IMR-90 (cell line): ENCODE results near the gene UNC50. TPM values are rescaled to one million over a fixed set of nuclear protein-coding genes. Genes with fewer than 3 reads are reported as not detected.

ENCODE experiments used
- ATAC-seq: fragments of 200-7000 bp; cut with Tn5 transposase; 2 replicates; pipeline ENCODE4 v1.9.1; 2020; ENCODE audit warnings: low read depth, mild to moderate bottlenecking, moderate library complexity
- BruUV-seq: library from RNA; stranded (reverse); fragments of 400-500 nt; replicated peaks from 2 replicates; lab custom pipeline; 2021; lab: Mats Ljungman, UMichigan
- CTCF ChIA-PET: fragments of 300-600 bp; formaldehyde crosslinking; extraction: SDS; loops from one replicate; lab custom pipeline; 2021; ENCODE audit warnings: antibody characterized with exemption; lab: Yijun Ruan, JAX
- POLR2A ChIA-PET: fragments of 300-600 bp; sonication (Branson Sonifier 250); formaldehyde crosslinking; loops from one replicate; lab custom pipeline; 2022; ENCODE audit warnings: antibody characterized with exemption; ENCODE audit not compliant: unreplicated experiment; lab: Charles Lee
- DNase-seq: peaks from one replicate; pipeline ENCODE4 v3.0.0; 2013
- H2AFZ ChIP-seq: replicated peaks from 2 replicates; pipeline ENCODE3; 2013; ENCODE audit warnings: low read length, mild to moderate bottlenecking; ENCODE audit not compliant: poor library complexity
- H2AK5ac ChIP-seq: 2 replicates; pipeline ENCODE4 v1.6.1; 2013; ENCODE audit warnings: low read depth, low read length, inconsistent platforms
- H2AK9ac ChIP-seq: replicated peaks from 2 replicates; pipeline ENCODE3; 2013; ENCODE audit warnings: mild to moderate bottlenecking, low read depth, low read length, moderate library complexity; ENCODE audit not compliant: poor library complexity
- H2BK120ac ChIP-seq: 2 replicates; pipeline ENCODE4 v1.6.1; 2013; ENCODE audit warnings: low read depth, low read length, inconsistent platforms
- H2BK15ac ChIP-seq: 3 replicates; pipeline ENCODE4 v1.6.1; 2013; ENCODE audit warnings: low read depth, low read length, inconsistent platforms
- H2BK20ac ChIP-seq: 2 replicates; pipeline ENCODE4 v1.6.1; 2013; ENCODE audit warnings: low read depth, mild to moderate bottlenecking, inconsistent platforms, low read length, moderate library complexity
- H2BK5ac ChIP-seq: 2 replicates; pipeline ENCODE4 v1.6.1; 2013; ENCODE audit warnings: mild to moderate bottlenecking, low read depth, low read length, inconsistent platforms; ENCODE audit not compliant: poor library complexity, severe bottlenecking
- H3K14ac ChIP-seq: replicated peaks from 2 replicates; pipeline ENCODE4 v1.6.1; 2013; ENCODE audit warnings: low read depth, low read length, inconsistent platforms
- H3K18ac ChIP-seq: 2 replicates; pipeline ENCODE4 v1.6.1; 2013; ENCODE audit warnings: low read depth, low read length, control low read depth
- H3K23ac ChIP-seq: 2 replicates; pipeline ENCODE4 v1.6.1; 2013; ENCODE audit warnings: low read depth, low read length, inconsistent platforms
- H3K27ac ChIP-seq: 2 replicates; pipeline ENCODE4 v1.5.1; 2013; ENCODE audit warnings: mild to moderate bottlenecking, control low read depth, low read length; ENCODE audit not compliant: insufficient read depth
- H3K27me3 ChIP-seq: 2 replicates; pipeline ENCODE4 v1.6.1; 2013; ENCODE audit warnings: low read length; ENCODE audit not compliant: control insufficient read depth, insufficient read depth
- H3K36me3 ChIP-seq: 2 replicates; pipeline ENCODE4 v1.6.1; 2013; ENCODE audit warnings: low read length, mixed read lengths; ENCODE audit not compliant: control insufficient read depth, insufficient read depth
- H3K4ac ChIP-seq: 2 replicates; pipeline ENCODE4 v1.6.1; 2013; ENCODE audit warnings: low read depth, low read length, inconsistent platforms
- H3K4me1 ChIP-seq: 2 replicates; pipeline ENCODE4 v1.6.1; 2013; ENCODE audit warnings: low read length, mixed read lengths; ENCODE audit not compliant: control insufficient read depth, insufficient read depth
- H3K4me2 ChIP-seq: 2 replicates; pipeline ENCODE4 v1.6.1; 2013; ENCODE audit warnings: low read depth, mild to moderate bottlenecking, control low read depth, low read length, moderate library complexity
- H3K4me3 ChIP-seq: 2 replicates; pipeline ENCODE4 v1.5.1; 2013; ENCODE audit warnings: low read depth, mild to moderate bottlenecking, control low read depth, low read length, moderate library complexity; ENCODE audit not compliant: insufficient read depth
- H3K56ac ChIP-seq: 2 replicates; pipeline ENCODE4 v1.6.1; 2013; ENCODE audit warnings: low read length, inconsistent platforms; ENCODE audit not compliant: insufficient read depth; ENCODE audit errors: extremely low read depth
- H3K79me1 ChIP-seq, 2 experiments: 2 replicates each; pipeline ENCODE4 v1.6.1; 2013; ENCODE audit warnings: low read length in 2 of 2, inconsistent platforms in 1 of 2, low read depth in 1 of 2
- H3K9ac ChIP-seq: 2 replicates; pipeline ENCODE4 v1.6.1; 2013; ENCODE audit warnings: low read depth, low read length, control low read depth
- H3K9me1 ChIP-seq: 2 replicates; pipeline ENCODE4 v1.6.1; 2013; ENCODE audit warnings: low read length, inconsistent platforms; ENCODE audit not compliant: insufficient read depth
- H3K9me3 ChIP-seq: 2 replicates; pipeline ENCODE4 v1.6.1; 2013; ENCODE audit warnings: low read length; ENCODE audit not compliant: control insufficient read depth, insufficient read depth
- H4K20me1 ChIP-seq: 2 replicates; pipeline ENCODE4 v1.6.1; 2013; ENCODE audit warnings: low read length, inconsistent platforms; ENCODE audit not compliant: insufficient read depth
- H4K5ac ChIP-seq: 2 replicates; pipeline ENCODE4 v1.6.1; 2013; ENCODE audit warnings: mild to moderate bottlenecking, low read depth, low read length, control low read depth
- H4K8ac ChIP-seq, 2 experiments: 2 replicates each; pipeline ENCODE4 v1.6.1; 2013; ENCODE audit warnings: low read depth in 2 of 2, low read length in 2 of 2, control low read depth in 1 of 2, inconsistent platforms in 1 of 2
- H4K91ac ChIP-seq: 2 replicates; pipeline ENCODE4 v1.6.1; 2013; ENCODE audit warnings: low read depth, low read length, inconsistent platforms; ENCODE audit not compliant: insufficient read depth
- CEBPB ChIP-seq: IDR thresholded peaks from 2 replicates; pipeline ENCODE4 v1.6.1; 2012; ENCODE audit warnings: low read depth, low read length, improper control_type of control experiment
- CHD1 ChIP-seq: IDR thresholded peaks from 2 replicates; pipeline ENCODE4 v1.6.1; 2012; ENCODE audit warnings: low read depth, low read length, improper control_type of control experiment
- CTCF ChIP-seq: conservative IDR thresholded peaks from 2 replicates; pipeline ENCODE4 v1.5.1; 2012; ENCODE audit warnings: mild to moderate bottlenecking, low read depth, low read length, improper control_type of control experiment
- ELK1 ChIP-seq: fragments of 150-350 bp; IDR thresholded peaks from 2 replicates; pipeline ENCODE4 v1.6.1; 2016; ENCODE audit warnings: low read depth, mild to moderate bottlenecking, low read length, moderate library complexity, borderline replicate concordance
- FOS ChIP-seq: fragments of 150-350 bp; IDR thresholded peaks from 2 replicates; pipeline ENCODE4 v1.6.1; 2016; ENCODE audit warnings: low read depth, low read length
- MAFK ChIP-seq: IDR thresholded peaks from 2 replicates; pipeline ENCODE4 v1.6.1; 2012; ENCODE audit warnings: low read depth, low read length, improper control_type of control experiment
- MAZ ChIP-seq: IDR thresholded peaks from 2 replicates; pipeline ENCODE4 v1.6.1; 2012; ENCODE audit warnings: low read depth, mild to moderate bottlenecking, low read length, improper control_type of control experiment, moderate library complexity, borderline replicate concordance
- NFE2L2 ChIP-seq: fragments of 150-350 bp; IDR thresholded peaks from 2 replicates; pipeline ENCODE4 v1.6.1; 2016; ENCODE audit warnings: low read depth, mild to moderate bottlenecking, low read length
- POLR2A ChIP-seq: IDR thresholded peaks from 2 replicates; pipeline ENCODE4 v1.6.1; 2012; ENCODE audit warnings: mild to moderate bottlenecking, low read depth, low read length
- RFX5 ChIP-seq: IDR thresholded peaks from 2 replicates; pipeline ENCODE4 v1.8.0; 2012; ENCODE audit warnings: low read depth, mild to moderate bottlenecking, low read length, moderate library complexity
- USF2 ChIP-seq: fragments of 150-350 bp; IDR thresholded peaks from 2 replicates; pipeline ENCODE4 v1.6.1; 2017; ENCODE audit warnings: mild to moderate bottlenecking, antibody characterized with exemption, low read length, low read depth
- WGBS, 2 experiments: methylation state at CpG; one replicate each; pipeline versions ENCODE4 v1.1.5 to v1.1.7; 2013; ENCODE audit warnings: missing lambda C conversion rate in 2 of 2; ENCODE audit not compliant: insufficient read length in 1 of 2; ENCODE audit errors: extremely low coverage in 2 of 2; 5-methylcytosine and 5-hydroxymethylcytosine counted together
- dilution Hi-C: fragments of 300-500 bp; cut with HindIII; formaldehyde crosslinking; loops from one replicate; pipeline ENCODE4 v1.14.3; 2018; ENCODE audit warnings: low sequenced_read_pairs; ENCODE audit not compliant: unreplicated experiment
- in situ Hi-C: fragments of 300-500 bp; cut with MboI; formaldehyde crosslinking; loops from 3 replicates; pipeline ENCODE4 v1.14.3; 2019; ENCODE audit warnings: low sequenced_read_pairs, inconsistent platforms, mixed read lengths
- intact Hi-C: fragments of 100-400 bp; cut with micrococcal nuclease; formaldehyde crosslinking; loops from 2 replicates; pipeline ENCODE4 v1.10.0; 2022
- polyA plus RNA-seq, 3 experiments: library from polyadenylated mRNA; depleted of rRNA; stranded (reverse); fragments of >200 nt; gene quantifications; 2 replicates each; pipeline ENCODE4 v1.2.3, GENCODE V29; 2012; ENCODE audit warnings: low replicate concordance in 1 of 3
- total RNA-seq: library from RNA; depleted of rRNA; stranded (reverse); fragments of >200 nt; gene quantifications from 2 replicates; pipeline ENCODE4 v1.2.3, GENCODE V29; 2012

UNC50 gene
- total and polyA plus RNA-seq, 2 of the 4 experiments (the other 2 are of a cell fraction): 18.3 to 34.1 TPM

DNA sequence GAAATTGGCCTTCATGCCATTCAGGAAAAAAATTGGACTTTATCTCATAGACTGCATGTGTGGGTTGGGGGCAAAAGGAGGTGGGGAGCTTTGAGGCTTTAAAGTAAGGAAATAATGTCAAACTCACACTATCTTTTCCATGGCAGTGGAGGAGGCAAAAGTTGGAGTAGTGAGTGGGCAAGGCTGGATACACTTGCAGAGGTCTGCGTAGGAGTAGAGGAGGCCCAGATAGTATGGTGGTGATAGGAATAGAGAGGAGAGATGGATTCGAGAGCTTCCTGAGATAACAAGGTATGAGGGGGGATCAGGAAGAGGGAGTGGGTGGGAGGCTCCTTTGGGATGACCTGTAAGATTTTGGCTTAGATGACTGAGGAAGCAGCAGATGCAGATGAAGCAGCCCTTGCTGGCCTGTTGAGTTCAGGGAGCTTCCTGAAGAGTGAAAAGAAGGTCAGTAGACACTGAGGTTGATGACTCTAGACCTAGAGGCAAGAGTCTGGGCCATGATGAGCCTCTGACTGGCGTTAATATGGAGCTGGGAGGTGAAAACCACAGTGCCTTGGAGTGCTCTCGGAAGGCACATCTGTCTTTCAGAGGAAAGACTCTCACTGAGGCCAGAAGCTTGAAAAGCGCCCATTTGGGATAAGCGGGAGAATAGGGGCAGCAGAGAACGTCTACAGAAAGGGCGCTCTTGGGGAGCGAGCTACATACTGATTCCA lies 5.8 kb downstream of the UNC50 start:
- Histone ChIP-seq H3K4me3 (no peak overlapping the region), H3K18ac (no peak overlapping the region), H3K9me3 (no peaks in the 10 kb centered on the region), H3K4me1 (peaks cover 7% of the 10 kb centered on the region), H3K4ac (no peak overlapping the region), H4K91ac (no peak overlapping the region), H3K14ac (no peak overlapping the region), H3K23ac (no peak overlapping the region), H2AK9ac (no peak overlapping the region), H3K79me1 (peaks cover 32 to 42% of the 10 kb centered on the region in 2 experiments), H3K9ac (no peak overlapping the region), H4K20me1 (peaks cover 4% of the 10 kb centered on the region; the same call in 1 of the 2 replicates), H4K5ac (no peak overlapping the region), H3K36me3 (peaks cover 36% of the 10 kb centered on the region), H2AFZ (no peak overlapping the region), H3K4me2 (no peak overlapping the region), H4K8ac (no peak overlapping the region), H3K9me1 (peaks cover 3% of the 10 kb centered on the region; the same call in 1 of the 2 replicates), H2BK15ac (no peak overlapping the region), H2BK5ac (no peak overlapping the region), H2BK120ac (no peak overlapping the region), H3K27ac (no peak overlapping the region), H3K56ac (no peak overlapping the region), H2AK5ac (no peak overlapping the region), H2BK20ac (no peak overlapping the region), H3K27me3 (no peaks in the 10 kb centered on the region)
- WGBS, 2 experiments: 94% methylated on average over 8 of the region's 9 CpGs; no CpG with 5 or more reads in 1 of the 2 experiments
- in situ Hi-C loops: no loop called here
- no TSS peak for BruUV-seq
- TF ChIP-seq RFX5 (no peak), CEBPB (no peak), USF2 (no peak), MAFK (no peak), CHD1 (no peak), NFE2L2 (no peak), POLR2A (no peak), MAZ (no peak), CTCF (no peak), ELK1 (no peak), FOS (no peak)
- ATAC-seq (no peak), DNase-seq (no peak)
- ChIA-PET CTCF (interaction anchor here (0.6 to 0.7 kb wide), 2 partner anchors 18 to 201 kb away, joined by 3 to 4 read pairs; no protein-coding TSS in a partner anchor), POLR2A (no interaction called here)
- dilution Hi-C loops: no loop called here
- intact Hi-C loops: no loop called here
